ENCODE measurements around the gene HAPLN2. TPM values are rescaled to one million over a fixed set of nuclear protein-coding genes. Genes with fewer than 3 reads are reported as not detected.
"Not testable (repeated sequence)": the region's sequence is repeated elsewhere in the genome, so short reads cannot be mapped to it uniquely, and the experiment has no call there.

HAPLN2 gene
- total RNA-seq, 2 donors from 2014 or later, result 1.2 TPM; not detected in 1

GRCh38 chr1:156629823-156630449 lies 10.7 kb downstream of the HAPLN2 start:
- no peaks in the 10 kb centered on the region for H3K9me3 ChIP-seq
- no peaks in the 10 kb centered on the region for H3K36me3 ChIP-seq
- peaks cover 7 to 10% of the 10 kb centered on the region in 2 donors for H3K4me1 ChIP-seq (ENCODE audit: control insufficient read depth in 1 of 2, low read depth in 2 of 2)
- no peak for DNase-seq (ENCODE audit: low spot score)
- no peak overlapping the region for H3K4me3 ChIP-seq
- ATAC-seq (ENCODE audit: insufficient number of reproducible peaks, low FRiP score, low read depth), result no peak
- no peak for TF ChIP-seq CTCF (IDR thresholded peaks at IDR 0.05)
- H3K27me3 ChIP-seq (replicated peaks; ENCODE audit: insufficient read depth), result no peaks in the 10 kb centered on the region
- no peak overlapping the region for H3K27ac ChIP-seq

GRCh38 chr1:156631152-156631551 lies 11.9 kb downstream of the HAPLN2 start:
- not testable (repeated sequence) for H3K27me3 ChIP-seq (replicated peaks; ENCODE audit: insufficient read depth); H3K4me1 ChIP-seq (ENCODE audit: control insufficient read depth in 1 of 2, low read depth in 2 of 2); H3K36me3 ChIP-seq; DNase-seq (ENCODE audit: low spot score); H3K27ac ChIP-seq; H3K9me3 ChIP-seq; ATAC-seq (ENCODE audit: insufficient number of reproducible peaks, low FRiP score, low read depth); H3K4me3 ChIP-seq

GRCh38 chr1:156632355-156632754 lies 13.1 kb downstream of the HAPLN2 start:
- TF ChIP-seq CTCF (IDR thresholded peaks at IDR 0.05), result no peak
- ATAC-seq (ENCODE audit: insufficient number of reproducible peaks, low FRiP score, low read depth) (no peak), DNase-seq (ENCODE audit: low spot score) (no peak)
- Histone ChIP-seq H3K4me3 (no peak overlapping the region), H3K27ac (no peak overlapping the region), H3K36me3 (no peaks in the 10 kb centered on the region), H3K27me3 (replicated peaks; ENCODE audit: insufficient read depth) (no peaks in the 10 kb centered on the region), H3K9me3 (no peaks in the 10 kb centered on the region), H3K4me1 (ENCODE audit: control insufficient read depth in 1 of 2, low read depth in 2 of 2) (no peaks in the 10 kb centered on the region)

GRCh38 chr1:156638189-156638985 lies 19.2 kb downstream of the HAPLN2 start:
- Histone ChIP-seq H3K36me3 (no peaks in the 10 kb centered on the region), H3K27ac (no peak overlapping the region), H3K4me1 (ENCODE audit: control insufficient read depth in 1 of 2, low read depth in 2 of 2) (peaks cover 8 to 10% of the 10 kb centered on the region in 2 donors), H3K4me3 (no peak overlapping the region), H3K27me3 (replicated peaks; ENCODE audit: insufficient read depth) (peaks cover 16% of the 10 kb centered on the region), H3K9me3 (no peaks in the 10 kb centered on the region)
- TF ChIP-seq CTCF (IDR thresholded peaks at IDR 0.05), result no peak
- no peak for DNase-seq (ENCODE audit: low spot score)
- ATAC-seq (ENCODE audit: insufficient number of reproducible peaks, low FRiP score, low read depth), result no peak

GRCh38 chr1:156639601-156640101 lies 20.4 kb downstream of the HAPLN2 start:
- Histone ChIP-seq H3K4me1 (ENCODE audit: control insufficient read depth in 1 of 2, low read depth in 2 of 2) (peaks cover 8 to 10% of the 10 kb centered on the region in 2 donors), H3K36me3 (no peaks in the 10 kb centered on the region), H3K4me3 (no peak overlapping the region), H3K27me3 (replicated peaks; ENCODE audit: insufficient read depth) (peaks cover 16% of the 10 kb centered on the region), H3K9me3 (no peaks in the 10 kb centered on the region), H3K27ac (no peak overlapping the region)
- no peak for TF ChIP-seq CTCF (IDR thresholded peaks at IDR 0.05)
- DNase-seq (ENCODE audit: low spot score) (no peak), ATAC-seq (ENCODE audit: insufficient number of reproducible peaks, low FRiP score, low read depth) (no peak)

Measured in thoracic aorta (tissue), 2 donors.